Measurements from ENCODE around the gene RBM38.
A peak's percentile ranks its signal among the peaks of the same experiment; 100 is the strongest.

Gene RBM38

GRCh38 chr20:57437672-57438330, 46.6 kb downstream of the RBM38 start:
- DNase-seq, result no peak

GRCh38 chr20:57438552-57438951, 47.4 kb downstream of the RBM38 start:
- no peak for DNase-seq

GRCh38 chr20:57439432-57439831, 48.2 kb downstream of the RBM38 start:
- no peak for DNase-seq

- no peak for DNase-seq
Observed at GRCh38 chr20:57439993-57440392, 48.8 kb downstream of the RBM38 start.

GRCh38 chr20:57440678-57441509, 49.7 kb downstream of the RBM38 start:
- no peak for DNase-seq

GRCh38 chr20:57441510-57442154, 50.4 kb downstream of the RBM38 start:
- no peak for DNase-seq

- DNase-seq, result no peak
Observed at GRCh38 chr20:57442158-57442887, 51.1 kb downstream of the RBM38 start.

- DNase-seq, result no peak
Observed at GRCh38 chr20:57442888-57443239, 51.7 kb downstream of the RBM38 start.

GRCh38 chr20:57443349-57444265, 52.4 kb downstream of the RBM38 start:
- no peak for DNase-seq

- no peak for DNase-seq
Observed at GRCh38 chr20:57444394-57445048, 53.3 kb downstream of the RBM38 start.

- DNase-seq, result no peak
Observed at GRCh38 chr20:57445298-57445697, 54.1 kb downstream of the RBM38 start.

- no peak for DNase-seq
Observed at GRCh38 chr20:57445774-57446173, 54.6 kb downstream of the RBM38 start.

- no peak for DNase-seq
Observed at GRCh38 chr20:57448764-57449354, 57.7 kb downstream of the RBM38 start.

GRCh38 chr20:57449398-57450354, 58.5 kb downstream of the RBM38 start:
- no peak for DNase-seq

GRCh38 chr20:57450419-57450818, 59.2 kb downstream of the RBM38 start:
- no peak for DNase-seq

- no peak for DNase-seq
Observed at GRCh38 chr20:57450931-57451330, 59.7 kb downstream of the RBM38 start.

- no peak for DNase-seq
Observed at GRCh38 chr20:57451431-57451794, 60.2 kb downstream of the RBM38 start.

- peak; percentile 25 for DNase-seq
Observed at GRCh38 chr20:57451795-57452661, 60.8 kb downstream of the RBM38 start.

- DNase-seq, result no peak
Observed at GRCh38 chr20:57455386-57455785, 64.2 kb downstream of the RBM38 start.
